ENCODE data around the gene SMG6. TPM values are rescaled to one million over a fixed set of nuclear protein-coding genes. Genes with fewer than 3 reads are reported as not detected.

Gene SMG6
- total and polyA plus RNA-seq, 2 of the 4 experiments (the other 2 are of a cell fraction): 16.3 to 30.3 TPM

GRCh38 chr17:2250140-2251095, 53.2 kb downstream of the SMG6 start (continued):
- TF ChIP-seq CTCF (conservative IDR thresholded peaks at IDR 0.05; ENCODE audit: low read depth, low read length): no peak
- no peak for TF ChIP-seq RAD21 (IDR thresholded peaks at IDR 0.05; ENCODE audit: low read length)

- CTCF ChIA-PET: no interaction called here
- WGBS, 2 experiments (ENCODE audit: extremely low coverage in 2 of 2, insufficient read length in 1 of 2): no CpG with 5 or more reads among the region's 4 CpGs
Observed at GRCh38 chr17:2247005-2247404, 56.6 kb downstream of the SMG6 start.

More at GRCh38 chr17:2247005-2247404, 56.6 kb downstream of the SMG6 start:
- no peak overlapping the region for H3K9ac ChIP-seq (ENCODE audit: low read depth, low read length)
- no peak overlapping the region for H2AK9ac ChIP-seq (replicated peaks; ENCODE audit: low read depth, low read length, poor library complexity)
- no peak overlapping the region for H3K4me3 ChIP-seq (ENCODE audit: insufficient read depth, low read depth, low read length)
- no peak overlapping the region for H3K4me2 ChIP-seq (ENCODE audit: low read depth, low read length)
- no peak overlapping the region for H4K91ac ChIP-seq (ENCODE audit: insufficient read depth, low read depth, low read length)
- H4K5ac ChIP-seq (ENCODE audit: low read depth, low read length): no peak overlapping the region
- no peaks in the 10 kb centered on the region for H3K27me3 ChIP-seq (ENCODE audit: control insufficient read depth, insufficient read depth, low read length)
- no peak overlapping the region for H4K8ac ChIP-seq (ENCODE audit: low read depth in 2 of 2, low read length in 2 of 2)
- 0 out of 2 replicates have a peak, but pooled peaks cover 2% of the 10 kb centered on the region for H4K20me1 ChIP-seq (ENCODE audit: insufficient read depth, low read length)
- TF ChIP-seq RAD21 (IDR thresholded peaks at IDR 0.05; ENCODE audit: low read length): no peak
- peak; percentile 40; the same call in 1 of the 2 replicates for TF ChIP-seq CEBPB (IDR thresholded peaks at IDR 0.05; ENCODE audit: low read depth, low read length)
- peaks cover 14 to 71% of the 10 kb centered on the region in 2 experiments for H3K79me1 ChIP-seq (ENCODE audit: low read depth in 1 of 2, low read length in 2 of 2)
- H2AFZ ChIP-seq (replicated peaks; ENCODE audit: low read length, poor library complexity): no peak overlapping the region
- H3K18ac ChIP-seq (ENCODE audit: low read depth, low read length): no peak overlapping the region
- H2AK5ac ChIP-seq (ENCODE audit: low read depth, low read length): peak overlapping the region; percentile 37; the same call in 1 of the 2 replicates
- H2BK120ac ChIP-seq (ENCODE audit: low read depth, low read length): no peak overlapping the region
- H2BK20ac ChIP-seq (ENCODE audit: low read depth, low read length): no peak overlapping the region
- no peak for ATAC-seq (ENCODE audit: low read depth)
- no peak overlapping the region for H3K27ac ChIP-seq (ENCODE audit: insufficient read depth, low read length)
- POLR2A ChIA-PET (ENCODE audit: unreplicated experiment): no interaction called here
- in situ Hi-C loops (cut with MboI; ENCODE audit: low sequenced_read_pairs) (loop anchor here (5.0 kb wide), 1 partner anchor 180 kb away; no protein-coding TSS in a partner anchor), intact Hi-C loops (cut with micrococcal nuclease) (no loop called here), dilution Hi-C loops (cut with HindIII; ENCODE audit: low sequenced_read_pairs, unreplicated experiment) (no loop called here)
- no peak overlapping the region for H2BK15ac ChIP-seq (ENCODE audit: low read depth, low read length)
- no peak overlapping the region for H3K23ac ChIP-seq (ENCODE audit: low read depth, low read length)
- no peaks in the 10 kb centered on the region for H3K9me3 ChIP-seq (ENCODE audit: control insufficient read depth, insufficient read depth, low read length)
- peaks cover 20% of the 10 kb centered on the region for H3K4me1 ChIP-seq (ENCODE audit: control insufficient read depth, insufficient read depth, low read length)
- no peak overlapping the region for H2BK5ac ChIP-seq (ENCODE audit: low read depth, low read length, poor library complexity, severe bottlenecking)
- DNase-seq: no peak
- BruUV-seq (replicated peaks): no TSS peak
- H3K36me3 ChIP-seq (ENCODE audit: control insufficient read depth, insufficient read depth, low read length): peaks cover 10% of the 10 kb centered on the region
- H3K4ac ChIP-seq (ENCODE audit: low read depth, low read length): 0 out of 2 replicates have a peak overlapping the region, but pooled peaks have one; percentile 3
- H3K9me1 ChIP-seq (ENCODE audit: insufficient read depth, low read length): peaks cover 19% of the 10 kb centered on the region
- H3K14ac ChIP-seq (replicated peaks; ENCODE audit: low read depth, low read length): no peak overlapping the region
- no peak overlapping the region for H3K56ac ChIP-seq (ENCODE audit: extremely low read depth, insufficient read depth, low read length)
